Motor neuron (in vitro differentiated cells): Measurements from ENCODE around the gene FSTL3. TPM values are rescaled to one million over a fixed set of nuclear protein-coding genes. Genes with fewer than 3 reads are reported as not detected.
"Not testable (repeated sequence)": the region's sequence is repeated elsewhere in the genome, so short reads cannot be mapped to it uniquely, and the experiment has no call there.

Experiments used
- ATAC-seq, 8 experiments: fragments of 200-7000 bp; cut with Tn5 transposase; replicated peaks in 6 of 8; 2 replicates each; pipeline ENCODE4 v1.8.0; 2021; ENCODE audit warnings: mild to moderate bottlenecking in 8 of 8, moderate library complexity in 8 of 8
- H3K27ac ChIP-seq, 2 donors: fragments of 250-450 bp; sonication (Bioruptor Pico); 2 replicates each; pipeline ENCODE4 v1.9.0; 2021; ENCODE audit warnings: antibody characterized with exemption in 2 of 2, mild to moderate bottlenecking in 2 of 2, moderate library complexity in 1 of 2
- H3K4me1 ChIP-seq, 2 donors: fragments of 250-450 bp; sonication (Bioruptor Pico); replicated peaks in 1 of 2; 2 replicates each; pipeline ENCODE4 v1.6.1; 2021; ENCODE audit warnings: antibody characterized with exemption in 2 of 2, mild to moderate bottlenecking in 2 of 2, moderate library complexity in 1 of 2
- H3K4me3 ChIP-seq, 5 donors: fragments of 250-450 bp; sonication (Bioruptor Pico); 2 replicates each; pipeline ENCODE4 v1.9.0; 2021; ENCODE audit warnings: antibody characterized with exemption in 5 of 5, mild to moderate bottlenecking in 5 of 5, moderate library complexity in 4 of 5
- WGBS, 10 experiments: fragments of 450-650 bp; shearing (Covaris generic); methylation state at CpG; one replicate each; pipeline ENCODE4 v1.0.0; 2022; 5-methylcytosine and 5-hydroxymethylcytosine counted together
- in situ Hi-C, 9 experiments: fragments of 400-800 bp; cut with MboI; loops; one replicate each; pipeline ENCODE4 v1.15.0; 2021; ENCODE audit warnings: low sequenced_read_pairs in 9 of 9, low pct_unique_long_range_greater_than_20kb in 2 of 9; ENCODE audit not compliant: unreplicated experiment in 9 of 9
- total RNA-seq, 8 experiments: library from RNA; unstranded; fragments of 300-600 nt; gene quantifications; 2 replicates each; pipeline versions ENCODE4 v1.2.3 to v1.2.4, GENCODE V29; 2022

Gene FSTL3
- total RNA-seq, 8 experiments from 2014 or later, result 5.6 to 36.8 (median 8.6) TPM

DNA sequence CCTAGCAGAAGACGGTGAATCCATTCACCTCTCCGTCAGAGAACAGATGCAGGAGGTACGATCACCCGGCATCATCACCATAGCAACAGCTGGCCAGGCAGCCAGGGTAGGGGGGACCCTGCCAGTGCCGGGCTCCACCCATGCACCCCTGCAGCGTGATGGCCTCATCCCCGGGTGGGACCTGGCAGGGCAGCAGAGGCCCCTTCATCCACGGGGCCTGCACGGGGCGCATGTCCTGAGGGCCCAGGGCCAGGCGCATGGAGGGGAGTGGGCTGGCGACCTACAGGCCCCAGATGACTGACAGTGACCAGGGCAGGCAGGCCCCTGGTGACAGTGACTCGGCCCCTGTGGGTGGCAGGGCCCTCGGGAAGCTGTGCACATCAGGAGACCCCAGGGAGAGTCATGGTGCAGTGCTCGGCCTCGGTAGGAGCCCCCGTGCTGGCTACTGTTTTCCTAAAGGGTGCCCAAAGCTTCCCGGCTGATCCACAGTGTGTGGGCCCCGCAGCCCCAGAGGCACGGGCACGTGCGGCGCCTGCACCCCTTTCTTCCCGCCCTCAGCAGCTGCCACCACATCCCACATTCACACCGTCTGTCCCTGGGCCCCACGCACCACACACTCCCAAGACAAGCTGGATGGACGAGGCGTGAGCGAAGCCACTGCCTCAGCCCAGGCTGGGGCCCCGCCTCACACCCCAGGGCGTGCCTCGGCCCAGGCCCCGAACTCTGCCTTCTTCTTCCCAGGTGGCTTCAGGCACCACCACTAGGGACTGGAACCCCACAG lies 17.9 kb upstream of the FSTL3 start:
- in situ Hi-C loops, result loop anchor here in 2 of 9 experiments (25.0 kb wide), 2 partner anchors 104 to 254 kb away; partner anchors contain the start of genes KISS1R (in 1 of the 2), MISP (in 1 of the 2) and R3HDM4 (in 1 of the 2)
- WGBS, 10 experiments, result 60 to 85% methylated on average over 1 to 4 of the region's 33 CpGs; no CpG with 5 or more reads in 8 of the 10 experiments
- Histone ChIP-seq H3K4me3 (no peak overlapping the region), H3K4me1 (peaks cover 21% of the 10 kb centered on the region in 2 donors), H3K27ac (no peak overlapping the region)
- peak in 4 of 8 experiments; percentile 5 to 30 (median 16) for ATAC-seq

DNA sequence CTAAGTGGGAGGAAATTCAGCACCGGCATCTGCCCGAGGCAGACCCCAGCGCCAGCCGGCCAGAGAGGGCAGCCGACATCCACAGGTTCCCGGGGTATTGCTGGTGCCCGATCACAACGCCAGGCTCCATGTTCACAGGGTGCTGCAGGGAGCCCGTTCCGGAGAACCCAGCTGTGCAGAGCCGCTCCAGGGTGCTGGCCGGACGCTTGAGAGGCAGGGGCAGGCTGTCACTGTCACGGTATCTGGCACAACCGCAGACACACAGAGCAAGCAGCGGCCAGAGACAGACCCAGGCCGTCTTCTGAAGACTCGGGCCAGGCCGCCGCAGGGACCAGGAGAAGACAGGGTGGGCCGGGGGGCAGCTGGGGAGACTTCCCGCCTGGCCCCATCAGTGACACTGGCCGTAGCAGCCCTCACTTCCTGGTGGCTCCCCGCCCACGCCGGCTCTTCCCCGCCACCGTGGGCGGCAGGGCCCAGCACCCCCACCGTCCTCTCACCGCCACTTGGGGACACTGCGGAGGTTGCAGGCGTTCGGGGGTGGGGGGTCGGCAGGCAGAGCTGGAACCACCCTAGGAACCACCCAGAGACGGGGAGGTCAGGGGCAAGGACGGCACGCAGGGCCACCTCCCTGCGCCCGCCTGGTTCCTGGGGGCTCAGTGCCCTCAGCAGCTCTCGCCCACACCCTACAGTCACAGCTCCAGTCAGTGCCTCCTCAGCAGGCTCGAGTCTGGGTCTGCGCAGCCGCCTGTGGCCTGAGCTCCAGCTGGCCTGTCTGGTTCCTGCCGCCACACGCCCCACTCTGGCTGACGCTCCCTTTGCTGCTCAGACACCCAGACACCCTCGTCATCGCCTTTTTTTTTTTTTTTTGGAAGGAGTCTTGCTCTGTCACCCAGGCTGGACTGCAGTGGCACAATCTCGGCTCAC lies 17.0 kb upstream of the FSTL3 start:
- in situ Hi-C loops, result loop anchor here in 2 of 9 experiments (25.0 kb wide), 2 partner anchors 103 to 253 kb away; partner anchors contain the start of genes KISS1R (in 1 of the 2), MISP (in 1 of the 2) and R3HDM4 (in 1 of the 2)
- Histone ChIP-seq H3K4me1 (peaks cover 27 to 29% of the 10 kb centered on the region in 2 donors), H3K27ac (no peak overlapping the region), H3K4me3 (no peak overlapping the region)
- peak in 3 of 8 experiments; percentile 30 to 63 (median 52) for ATAC-seq
- 0 to 88% (median 53%) methylated on average over 1 to 8 of the region's 50 CpGs; no CpG with 5 or more reads in 2 of the 10 experiments for WGBS, 10 experiments

DNA sequence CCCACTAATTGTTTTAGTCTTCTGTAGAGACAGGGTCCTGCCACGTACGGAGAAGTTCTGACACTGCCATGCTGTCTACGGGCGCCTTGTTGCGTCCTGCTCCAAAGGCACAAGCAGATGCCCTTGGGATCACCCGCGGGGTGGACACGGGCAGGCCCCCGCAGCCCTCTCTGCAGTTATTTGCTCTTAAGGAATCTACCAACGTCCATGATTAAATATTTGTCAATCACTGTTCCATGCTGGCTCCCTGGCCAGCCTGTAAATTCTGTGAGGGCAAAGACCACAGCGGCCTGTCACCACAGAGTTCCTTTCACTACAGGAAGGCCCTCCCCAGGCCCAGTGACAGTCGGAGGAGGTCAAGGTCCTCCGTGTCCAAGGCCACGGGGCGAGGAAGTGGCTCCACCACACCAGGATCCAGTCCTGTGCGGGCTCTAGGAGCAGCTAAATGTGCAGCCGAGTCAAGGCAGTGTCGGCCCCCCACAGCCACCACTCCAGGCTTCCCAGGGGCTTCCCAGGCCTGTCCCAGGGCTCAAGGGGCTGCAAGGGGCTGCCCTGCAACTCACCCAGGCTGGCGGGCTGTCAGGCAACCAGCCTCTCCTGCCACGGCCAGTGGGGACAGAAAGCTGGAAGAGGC lies 15.3 kb upstream of the FSTL3 start:
- no peak overlapping the region for H3K27ac ChIP-seq
- H3K4me3 ChIP-seq, result peak overlapping the region; percentile 66 to 97 (median 90)
- WGBS, 10 experiments, result 80 to 86% (median 83%) methylated on average over 1 to 2 of the region's 20 CpGs; no CpG with 5 or more reads in 7 of the 10 experiments
- in situ Hi-C loops, result loop anchor here in 5 of 9 experiments (10.0 to 25.0 kb wide), 4 partner anchors 64 to 251 kb away; partner anchors contain the start of genes KISS1R (in 1 of the 5), MISP (in 1 of the 5) and R3HDM4 (in 1 of the 5)
- no peak for ATAC-seq
- H3K4me1 ChIP-seq, result peaks cover 27 to 35% of the 10 kb centered on the region in 2 donors

DNA sequence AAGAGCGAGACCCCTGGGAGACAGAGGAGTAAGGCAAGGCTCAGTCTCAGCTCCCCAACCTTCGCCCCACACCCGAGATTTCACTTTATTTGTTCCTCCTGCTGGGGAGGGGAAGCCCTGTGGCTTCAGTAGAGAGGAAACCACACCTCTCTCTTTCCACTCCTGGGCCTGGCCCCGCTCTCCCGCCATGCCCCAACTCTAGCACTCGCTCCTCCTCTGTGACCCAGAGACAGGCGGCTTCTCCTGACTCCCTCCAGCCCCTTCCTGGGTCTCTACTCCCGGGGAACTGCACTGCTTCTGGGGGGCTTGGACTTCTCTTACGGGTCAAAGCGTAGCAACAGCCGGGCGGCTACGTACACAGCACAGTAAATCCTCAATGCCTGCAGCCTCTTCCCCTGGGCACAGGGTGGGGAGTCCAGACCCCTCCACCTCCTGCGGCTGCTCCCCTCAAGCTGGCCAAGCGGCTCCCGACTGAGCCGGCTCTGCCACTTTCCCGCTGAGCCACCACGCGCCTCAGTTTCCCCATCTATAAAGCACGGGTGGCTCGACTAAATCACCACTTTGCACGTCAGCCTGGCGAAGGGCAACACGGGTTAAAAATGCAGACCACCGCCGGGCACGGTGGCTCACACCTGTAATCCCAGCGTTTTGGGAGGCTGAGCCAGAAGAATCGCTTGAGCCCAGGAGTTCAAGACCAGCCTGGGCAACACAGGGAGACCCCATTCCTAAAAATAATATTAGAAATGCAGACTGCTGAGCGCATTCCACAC lies 14.6 kb upstream of the FSTL3 start:
- H3K4me3 ChIP-seq, result peak overlapping the region; percentile 66 to 97 (median 90)
- 0 to 23% (median 10%) methylated on average over 1 to 15 of the region's 31 CpGs; no CpG with 5 or more reads in 4 of the 10 experiments for WGBS, 10 experiments
- no peak overlapping the region for H3K27ac ChIP-seq
- ATAC-seq, result peak in 3 of 8 experiments; percentile 4 to 8 (median 5)
- H3K4me1 ChIP-seq, result peaks cover 27 to 35% of the 10 kb centered on the region in 2 donors
- in situ Hi-C loops, result loop anchor here in 5 of 9 experiments (10.0 to 25.0 kb wide), 4 partner anchors 63 to 251 kb away; partner anchors contain the start of genes KISS1R (in 1 of the 5), MISP (in 1 of the 5) and R3HDM4 (in 1 of the 5)

DNA sequence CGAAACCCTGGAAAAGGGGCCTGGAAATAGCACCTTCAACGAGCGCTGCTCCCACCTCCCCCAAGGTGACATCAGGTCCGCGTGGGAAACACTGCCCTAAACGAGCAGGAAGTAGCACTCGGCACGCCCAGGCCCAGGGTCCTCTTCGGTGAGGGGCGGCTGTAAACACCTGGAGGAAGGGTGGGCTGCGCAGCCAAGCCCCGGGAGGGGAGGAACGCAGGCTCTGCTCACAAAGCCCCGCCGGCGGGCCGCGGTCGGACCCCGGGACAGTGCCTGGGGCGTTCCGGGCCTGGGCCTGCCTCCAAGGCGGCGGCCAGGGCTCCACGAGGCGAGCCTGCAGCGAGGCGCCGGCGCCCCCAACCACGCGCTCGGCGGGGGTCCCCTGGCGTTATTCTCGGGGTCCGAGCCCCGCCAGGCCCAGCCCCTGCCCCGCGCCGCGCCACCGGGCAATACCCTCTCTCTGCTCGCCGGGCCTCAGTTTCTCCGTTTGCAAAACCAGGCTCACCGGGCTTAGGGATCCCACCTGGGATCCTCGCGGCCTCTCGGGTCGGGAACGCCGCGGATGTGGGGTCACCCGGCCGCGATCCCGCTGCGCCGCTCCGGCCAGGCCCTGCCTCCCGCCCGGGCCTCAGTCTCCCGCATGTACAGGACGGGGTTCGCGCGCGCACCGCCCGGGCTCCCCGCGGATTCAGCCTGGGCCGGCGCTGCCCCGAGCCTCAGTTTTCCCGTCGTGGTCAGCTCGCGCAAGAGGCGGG lies 13.8 kb upstream of the FSTL3 start:
- H3K4me3 ChIP-seq, result peak overlapping the region; percentile 66 to 97 (median 90)
- H3K4me1 ChIP-seq, result peaks cover 27 to 35% of the 10 kb centered on the region in 2 donors
- in situ Hi-C loops, result loop anchor here in 5 of 9 experiments (10.0 to 25.0 kb wide), 4 partner anchors 62 to 250 kb away; partner anchors contain the start of genes KISS1R (in 1 of the 5), MISP (in 1 of the 5) and R3HDM4 (in 1 of the 5)
- H3K27ac ChIP-seq, result peak overlapping the region; percentile 82 to 88
- peak in 5 of 8 experiments; percentile 1 to 10 (median 3) for ATAC-seq
- 0 to 40% (median 3%) methylated on average over 1 to 10 of the region's 81 CpGs; no CpG with 5 or more reads in 7 of the 10 experiments for WGBS, 10 experiments

DNA sequence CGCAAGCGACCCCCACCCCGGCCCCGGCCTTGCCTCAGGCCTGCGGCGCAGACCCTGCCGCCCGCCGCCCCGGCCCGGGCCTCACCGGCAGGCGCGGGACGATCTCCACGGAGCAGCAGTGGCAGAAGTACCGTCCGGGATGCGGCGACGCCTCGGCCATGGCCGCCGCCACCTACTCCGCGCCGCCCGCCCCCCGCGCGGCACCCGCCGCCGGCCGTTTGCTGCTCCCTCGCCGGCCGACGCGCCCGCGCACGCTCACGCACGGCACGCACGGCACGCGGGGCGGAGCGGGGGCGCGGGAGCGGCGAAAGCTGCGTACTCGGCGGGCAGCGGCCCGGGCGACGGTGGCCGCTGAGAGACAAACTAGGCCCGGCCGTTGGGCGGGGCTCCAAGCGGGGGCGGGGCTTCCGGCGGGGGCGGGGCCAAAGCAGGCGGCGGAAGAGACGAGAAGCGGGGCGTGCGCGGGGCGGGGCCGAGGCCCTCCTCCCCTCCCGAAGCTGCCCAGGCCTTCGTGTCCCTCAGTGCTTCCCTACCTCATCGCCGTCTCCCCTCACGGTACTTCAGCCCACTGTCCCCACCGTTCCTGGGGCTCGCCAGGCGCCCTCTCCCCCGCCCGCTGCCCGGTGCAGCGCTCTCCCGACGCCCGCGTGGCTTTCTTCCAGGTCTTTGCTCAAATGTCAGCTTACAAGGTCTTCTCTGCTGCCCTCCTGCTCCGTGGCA lies 13.1 kb upstream of the FSTL3 start, which contains the start of gene RNF126:
Gene RNF126 (minus strand): TSS at position 253 of the 720 bp plus-strand sequence. CDS start 93 bp downstream, at position 160.
- ATAC-seq, result peak; percentile 37 to 84 (median 78)

DNA sequence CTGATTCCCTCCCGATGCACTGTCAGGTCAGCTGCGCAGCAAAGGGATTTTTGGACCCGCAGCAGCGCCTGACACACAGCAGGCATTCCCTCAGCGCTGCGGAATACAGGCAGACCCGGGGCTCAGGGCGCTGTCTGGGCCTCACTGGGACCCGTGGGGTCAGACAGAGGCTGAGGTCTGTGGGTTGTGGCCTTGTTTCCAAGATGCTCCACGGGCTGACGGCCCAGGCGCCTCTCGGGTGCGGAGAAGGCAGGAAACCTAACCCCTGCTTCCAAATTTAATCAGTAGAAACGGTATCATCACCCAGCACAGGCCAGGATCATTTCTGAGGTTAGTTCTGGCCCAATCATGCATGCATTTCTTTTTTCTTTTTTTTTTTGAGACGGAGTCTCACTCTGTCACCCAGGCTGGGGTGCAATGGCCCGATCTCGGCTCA lies 12.5 kb upstream of the FSTL3 start:
- in situ Hi-C loops, result loop anchor here in 5 of 9 experiments (10.0 to 25.0 kb wide), 4 partner anchors 61 to 249 kb away; partner anchors contain the start of genes KISS1R (in 1 of the 5), MISP (in 1 of the 5) and R3HDM4 (in 1 of the 5)
- no peak for ATAC-seq
- WGBS, 10 experiments, result 0 to 92% (median 68%) methylated on average over 1 to 6 of the region's 18 CpGs; no CpG with 5 or more reads in 4 of the 10 experiments

More for the DNA sequence above, 13.1 kb upstream of the FSTL3 start, which contains the start of gene RNF126:
- in situ Hi-C loops, result loop anchor here in 5 of 9 experiments (10.0 to 25.0 kb wide), 4 partner anchors 62 to 249 kb away; partner anchors contain the start of genes KISS1R (in 1 of the 5), MISP (in 1 of the 5) and R3HDM4 (in 1 of the 5)
- 0 to 20% methylated on average over 1 of the region's 97 CpGs; no CpG with 5 or more reads in 8 of the 10 experiments for WGBS, 10 experiments
- Histone ChIP-seq H3K4me3 (peak within 1 kb of the TSS; percentile 66 to 97 (median 90)), H3K4me1 (peaks cover 21 to 31% of the 10 kb centered on the region in 2 donors), H3K27ac (peak within 1 kb of the TSS; percentile 85 to 91)

DNA sequence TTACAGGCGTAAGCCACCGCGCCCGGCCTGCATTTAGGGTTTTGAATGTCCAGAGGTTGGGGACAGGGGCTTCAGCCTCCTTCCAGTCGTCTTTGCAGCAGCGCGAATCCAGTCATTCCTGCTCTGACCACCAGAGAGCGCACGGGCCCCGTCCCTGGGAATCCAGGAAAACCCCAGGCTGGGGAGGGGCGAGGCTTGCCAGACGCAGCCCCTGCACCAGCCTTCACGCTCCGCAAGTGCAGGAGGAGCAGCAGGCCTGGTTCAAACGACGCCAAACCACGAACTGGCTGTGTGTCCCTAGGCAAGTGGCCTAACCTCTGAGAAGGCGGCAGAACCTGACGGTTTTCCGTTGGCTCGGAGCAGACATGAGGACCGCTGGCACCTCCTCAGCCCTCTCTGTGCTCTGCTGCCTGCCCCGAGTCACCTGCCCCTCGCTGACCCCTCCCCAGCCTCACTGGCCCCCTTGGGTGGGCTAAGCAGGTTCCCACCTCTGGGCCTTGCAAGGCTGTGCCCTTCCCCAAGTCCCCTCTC lies 11.2 kb upstream of the FSTL3 start:
- in situ Hi-C loops, result loop anchor here in 5 of 9 experiments (10.0 to 25.0 kb wide), 4 partner anchors 60 to 247 kb away; partner anchors contain the start of genes KISS1R (in 1 of the 5), MISP (in 1 of the 5) and R3HDM4 (in 1 of the 5)
- WGBS, 10 experiments, result 0 to 31% (median 0%) methylated on average over 2 to 7 of the region's 24 CpGs; no CpG with 5 or more reads in 3 of the 10 experiments
- no peak overlapping the region for H3K4me3 ChIP-seq
- ATAC-seq, result peak; percentile 7 to 54 (median 36)
- H3K4me1 ChIP-seq, result peaks cover 20 to 26% of the 10 kb centered on the region in 2 donors
- H3K27ac ChIP-seq, result no peak overlapping the region

More for the DNA sequence above, 12.5 kb upstream of the FSTL3 start:
- Histone ChIP-seq H3K27ac (peak overlapping the region; percentile 85 to 91), H3K4me3 (peak overlapping the region; percentile 66 to 97 (median 90)), H3K4me1 (peaks cover 20 to 26% of the 10 kb centered on the region in 2 donors)

DNA sequence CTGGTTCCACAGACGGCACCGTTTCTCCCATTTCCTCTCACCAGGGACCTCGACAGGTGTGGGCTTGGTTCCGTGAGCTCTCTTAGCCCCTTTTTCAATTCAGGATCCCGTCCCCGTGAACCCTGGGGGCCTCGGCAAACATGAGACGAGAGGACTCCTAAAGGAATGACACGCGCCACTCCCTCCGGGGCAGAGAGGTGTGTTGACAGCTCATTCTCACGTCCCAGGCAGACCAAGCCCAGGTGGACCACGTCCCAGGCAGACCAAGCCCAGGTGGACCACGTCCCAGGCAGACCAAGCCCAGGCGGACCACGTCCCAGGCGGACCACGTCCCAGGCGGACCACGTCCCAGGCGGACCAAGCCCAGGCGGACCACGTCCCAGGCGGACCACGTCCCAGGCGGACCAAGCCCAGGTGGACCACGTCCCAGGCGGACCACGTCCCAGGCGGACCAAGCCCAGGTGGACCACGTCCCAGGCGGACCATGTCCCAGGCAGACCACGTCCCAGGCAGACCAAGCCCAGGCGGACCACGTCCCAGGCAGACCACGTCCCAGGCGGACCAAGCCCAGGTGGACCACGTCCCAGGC lies 9.1 kb upstream of the FSTL3 start:
- not testable (repeated sequence) for H3K27ac ChIP-seq, H3K4me3 ChIP-seq, ATAC-seq
- in situ Hi-C loops, result loop anchor here in 5 of 9 experiments (10.0 to 25.0 kb wide), 4 partner anchors 58 to 245 kb away; partner anchors contain the start of genes KISS1R (in 1 of the 5), MISP (in 1 of the 5) and R3HDM4 (in 1 of the 5)
- 72 to 100% (median 93%) methylated on average over 2 to 7 of the region's 38 CpGs; no CpG with 5 or more reads in 7 of the 10 experiments for WGBS, 10 experiments
- peaks cover 6 to 14% of the 10 kb centered on the region in 2 donors for H3K4me1 ChIP-seq
